SK-N-SH (cell line): Measurements from ENCODE around the gene RAMACL. TPM values are rescaled to one million over a fixed set of nuclear protein-coding genes. Genes with fewer than 3 reads are reported as not detected.

Experiments used
- CTCF ChIA-PET: fragments of 300-600, 350-600 bp; formaldehyde crosslinking; extraction: SDS; loops from one replicate; lab custom pipeline; 2021; lab: Yijun Ruan, JAX
- POLR2A ChIA-PET: fragments of 350-600 bp; sonication (Branson Sonifier 250); formaldehyde crosslinking; extraction: SDS; loops from one replicate; lab custom pipeline; 2020; ENCODE audit warnings: antibody characterized with exemption, inconsistent platforms; lab: Yijun Ruan, JAX
- DNase-seq: peaks from one replicate; pipeline ENCODE4 v3.0.0; 2012
- H2AFZ ChIP-seq: fragments of 200-600 bp; sonication (generic); 2 replicates; pipeline ENCODE4 v1.8.1; 2016; ENCODE audit warnings: antibody characterized with exemption, mild to moderate bottlenecking, low read depth
- H3F3A ChIP-seq: fragments of 200-600 bp; sonication (generic); replicated peaks from 2 replicates; pipeline ENCODE3; 2016; ENCODE audit warnings: antibody characterized with exemption, mild to moderate bottlenecking; ENCODE audit not compliant: insufficient read depth
- H3K27ac ChIP-seq, 2 experiments: fragments of 200-500 bp in 1 of 2; fragments of 200-600 bp in 1 of 2; sonication (Bioruptor generic) in 1 of 2; sonication (generic), shearing (Covaris generic) in 1 of 2; 2 replicates each; pipeline versions ENCODE4 v1.5.1 to v1.6.1; 2014 to 2016; ENCODE audit warnings: low read depth in 2 of 2, inconsistent platforms in 1 of 2, low read length in 1 of 2, mild to moderate bottlenecking in 1 of 2, mixed read lengths in 1 of 2
- H3K27me3 ChIP-seq: fragments of 200-600 bp; sonication (generic), shearing (Covaris generic); 2 replicates; pipeline ENCODE4 v1.6.1; 2016; ENCODE audit warnings: mixed run types; ENCODE audit not compliant: insufficient read depth
- H3K36me3 ChIP-seq, 2 experiments: fragments of 200-500 bp in 1 of 2; fragments of 200-600 bp in 1 of 2; sonication (Bioruptor generic) in 1 of 2; sonication (generic) in 1 of 2; replicated peaks in 1 of 2; 2 replicates each; pipeline versions ENCODE3 to v1.5.1; 2014 to 2016; ENCODE audit warnings: low read length in 1 of 2, mild to moderate bottlenecking in 1 of 2; ENCODE audit not compliant: insufficient read depth in 2 of 2, control insufficient read depth in 1 of 2
- H3K4me1 ChIP-seq, 2 experiments: fragments of 200-500 bp in 1 of 2; fragments of 200-600 bp in 1 of 2; sonication (Bioruptor generic) in 1 of 2; sonication (generic), shearing (Covaris generic) in 1 of 2; 2 replicates each; pipeline versions ENCODE4 v1.5.1 to v1.6.1; 2014 to 2016; ENCODE audit warnings: low read depth in 1 of 2, low read length in 1 of 2, mixed run types in 1 of 2; ENCODE audit not compliant: insufficient read depth in 2 of 2, control insufficient read depth in 1 of 2
- H3K4me2 ChIP-seq: fragments of 200-600 bp; sonication (generic), shearing (Covaris generic); 2 replicates; pipeline ENCODE4 v1.6.1; 2017; ENCODE audit warnings: mixed run types
- H3K4me3 ChIP-seq, 2 experiments: fragments of 200-500 bp in 1 of 2; fragments of 200-600 bp in 1 of 2; sonication (Bioruptor generic) in 1 of 2; sonication (generic), shearing (Covaris generic) in 1 of 2; 2 replicates each; pipeline versions ENCODE4 v1.5.1 to v1.8.1; 2014 to 2016; ENCODE audit warnings: low read depth in 2 of 2, inconsistent platforms in 1 of 2, low read length in 1 of 2, mild to moderate bottlenecking in 1 of 2, mixed read lengths in 1 of 2, moderate library complexity in 1 of 2
- H3K79me2 ChIP-seq: fragments of 200-600 bp; sonication (generic); 2 replicates; pipeline ENCODE4 v1.8.1; 2017; ENCODE audit warnings: mild to moderate bottlenecking; ENCODE audit not compliant: insufficient read depth
- H3K9ac ChIP-seq: fragments of 200-600 bp; sonication (generic); 2 replicates; pipeline ENCODE4 v1.6.1; 2017; ENCODE audit warnings: mixed run types
- H3K9me2 ChIP-seq: fragments of 200-600 bp; sonication (generic); 2 replicates; pipeline ENCODE4 v1.6.1; 2017; ENCODE audit warnings: mixed run types
- H3K9me3 ChIP-seq: fragments of 200-600 bp; sonication (generic); 2 replicates; pipeline ENCODE4 v1.6.1; 2017; ENCODE audit warnings: mixed run types, mild to moderate bottlenecking, moderate library complexity
- H4K20me1 ChIP-seq: fragments of 200-600 bp; sonication (generic); 2 replicates; pipeline ENCODE4 v1.6.1; 2017; ENCODE audit warnings: mild to moderate bottlenecking, mixed run types; ENCODE audit not compliant: insufficient read depth
- CHD2 ChIP-seq: fragments of 150-350 bp; IDR thresholded peaks from 2 replicates; pipeline ENCODE4 v1.6.1; 2018; ENCODE audit warnings: low read length; ENCODE audit not compliant: partially characterized antibody
- CTCF ChIP-seq: fragments of 200-600 bp; sonication (generic); IDR thresholded peaks from 2 replicates; pipeline ENCODE4 v1.6.1; 2017; ENCODE audit warnings: antibody characterized with exemption, mild to moderate bottlenecking, moderate library complexity
- EP300 ChIP-seq, 2 experiments: IDR thresholded peaks; 2 replicates each; pipeline versions ENCODE4 v1.4.0 to v1.6.1; 2012; ENCODE audit warnings: borderline replicate concordance in 1 of 2, low read depth in 1 of 2, low read length in 1 of 2
- EZH2phosphoT487 ChIP-seq: fragments of 200-600 bp; sonication (generic); IDR thresholded peaks from 2 replicates; pipeline ENCODE4 v1.6.1; 2017; ENCODE audit warnings: low read depth, mixed run types, mild to moderate bottlenecking, antibody characterized with exemption, moderate library complexity, borderline replicate concordance
- FOSL2 ChIP-seq: IDR thresholded peaks from 2 replicates; pipeline ENCODE4 v1.4.0; 2012; ENCODE audit warnings: low read depth, mild to moderate bottlenecking, moderate library complexity, borderline replicate concordance
- FOXJ3 ChIP-seq: sonication (generic); formaldehyde crosslinking; IDR thresholded peaks from 2 replicates; pipeline ENCODE4 v1.5.1; 2020; ENCODE audit warnings: mild to moderate bottlenecking, missing genetic modification reagents
- GABPA ChIP-seq: IDR thresholded peaks from 2 replicates; pipeline ENCODE4 v1.4.0; 2012; ENCODE audit warnings: low read depth, mild to moderate bottlenecking
- GATA2 ChIP-seq: sonication (generic); formaldehyde crosslinking; IDR thresholded peaks from 2 replicates; pipeline ENCODE4 v1.5.0; 2020; ENCODE audit warnings: mild to moderate bottlenecking, missing genetic modification reagents
- IRF3 ChIP-seq: fragments of 150-350 bp; IDR thresholded peaks from 2 replicates; pipeline ENCODE4 v1.6.1; 2016; ENCODE audit warnings: mild to moderate bottlenecking, low read depth, low read length
- JUND ChIP-seq: IDR thresholded peaks from 2 replicates; pipeline ENCODE4 v1.4.0; 2012
- MXI1 ChIP-seq: IDR thresholded peaks from 2 replicates; pipeline ENCODE4 v1.6.1; 2012; ENCODE audit warnings: mild to moderate bottlenecking, low read depth, low read length, improper control_type of control experiment
- PBX3 ChIP-seq: IDR thresholded peaks from 2 replicates; pipeline ENCODE4; 2012
- REST ChIP-seq: IDR thresholded peaks from 2 replicates; pipeline ENCODE4 v1.6.1; 2012; ENCODE audit warnings: mild to moderate bottlenecking, low read depth, low read length, moderate library complexity
- RFX5 ChIP-seq: IDR thresholded peaks from 2 replicates; pipeline ENCODE4 v1.6.1; 2012; ENCODE audit warnings: mild to moderate bottlenecking, improper control_type of control experiment, low read length
- RXRA ChIP-seq: IDR thresholded peaks from 2 replicates; pipeline ENCODE4 v1.4.0; 2012; ENCODE audit warnings: low read depth, mild to moderate bottlenecking, borderline replicate concordance
- SIN3A ChIP-seq: IDR thresholded peaks from 2 replicates; pipeline ENCODE4 v1.6.1; 2012; ENCODE audit warnings: low read depth, mild to moderate bottlenecking, low read length, moderate library complexity, borderline replicate concordance
- SMC3 ChIP-seq: IDR thresholded peaks from 2 replicates; pipeline ENCODE4 v1.6.1; 2012; ENCODE audit warnings: low read depth, low read length, improper control_type of control experiment
- TAF1 ChIP-seq: IDR thresholded peaks from 2 replicates; pipeline ENCODE4 v1.6.1; 2012; ENCODE audit warnings: low read depth, mild to moderate bottlenecking, low read length, moderate library complexity, borderline replicate concordance
- USF1 ChIP-seq: IDR thresholded peaks from 2 replicates; pipeline ENCODE4 v1.4.0; 2012; ENCODE audit warnings: low read depth, borderline replicate concordance
- YY1 ChIP-seq: IDR thresholded peaks from 2 replicates; pipeline ENCODE4 v1.4.0; 2012; ENCODE audit warnings: low read depth, mild to moderate bottlenecking
- ZBTB33 ChIP-seq: IDR thresholded peaks from 2 replicates; pipeline ENCODE4 v1.4.0; 2012; ENCODE audit warnings: low read depth, borderline replicate concordance
- WGBS: methylation state at CpG from one replicate; pipeline ENCODE4 v1.1.6; 2017; ENCODE audit warnings: low lambda C conversion rate; 5-methylcytosine and 5-hydroxymethylcytosine counted together
- polyA plus RNA-seq, 3 experiments: library from polyadenylated mRNA; depleted of rRNA; stranded (reverse); fragments of >200 nt; gene quantifications; 2 replicates each; pipeline ENCODE4 v1.2.3, GENCODE V29; 2012

RAMACL gene
- polyA plus RNA-seq, 1 of the 3 experiments (the other 2 are of a cell fraction), result 0.10 TPM

- CTCF ChIA-PET, result interaction anchor here (0.9 to 1.5 kb wide), 3 partner anchors 11 to 55 kb away, joined by 3 to 4 read pairs (median 3); no protein-coding TSS in a partner anchor
- WGBS, result 55% methylated on average over 11 of the region's 11 CpGs
- H3K27me3 ChIP-seq, result no peaks in the 10 kb centered on the region
- no peaks in the 10 kb centered on the region for H3K9me2 ChIP-seq
- peak overlapping the region; percentile 62 for H3K4me2 ChIP-seq
- peak overlapping the region; percentile 68 to 100; a peak in 3 of 4 replicates for H3K27ac ChIP-seq
- H3K36me3 ChIP-seq, result peaks cover 0 to 11% of the 10 kb centered on the region in 2 experiments
- no peak overlapping the region for H3K4me3 ChIP-seq
- DNase-seq, result no peak
- H3K4me1 ChIP-seq, result peaks cover 36 to 47% of the 10 kb centered on the region in 2 experiments
- no peaks in the 10 kb centered on the region for H4K20me1 ChIP-seq
- POLR2A ChIA-PET, result no interaction called here
- H3K9me3 ChIP-seq, result no peaks in the 10 kb centered on the region
- H3F3A ChIP-seq, result peaks cover 44% of the 10 kb centered on the region
- H3K79me2 ChIP-seq, result peaks cover 79% of the 10 kb centered on the region
- peak overlapping the region; percentile 78 for H3K9ac ChIP-seq
- no peak overlapping the region for H2AFZ ChIP-seq
- TF ChIP-seq IRF3, result no peak
- no peak for TF ChIP-seq REST
- peak; percentile 95 for TF ChIP-seq FOSL2
- TF ChIP-seq RXRA, result peak; percentile 87
- 0 out of 2 replicates have a peak, but pooled peaks have one; percentile 27 for TF ChIP-seq USF1
- TF ChIP-seq GABPA, result no peak
- no peak for TF ChIP-seq EZH2phosphoT487
- no peak for TF ChIP-seq FOXJ3 (CRISPR knock-in tag)
- peak in 1 of 2 experiments; percentile 86; a peak in 2 of 4 replicates for TF ChIP-seq EP300 (IDR thresholded peaks at IDR 0.05; ENCODE audit: borderline replicate concordance in 1 of 2, low read depth in 1 of 2, low read length in 1 of 2)
- no peak for TF ChIP-seq GATA2 (CRISPR knock-in tag)
- no peak for TF ChIP-seq SIN3A
- no peak for TF ChIP-seq MXI1
- no peak for TF ChIP-seq RFX5
- TF ChIP-seq CTCF, result no peak
- peak; percentile 90 for TF ChIP-seq JUND
- no peak for TF ChIP-seq SMC3
- TF ChIP-seq CHD2, result no peak
- TF ChIP-seq PBX3, result peak; percentile 75
- no peak for TF ChIP-seq YY1
- no peak for TF ChIP-seq ZBTB33
- 0 out of 2 replicates have a peak, but pooled peaks have one; percentile 7 for TF ChIP-seq TAF1
Measured at GRCh38 chr6:166598441-166599138, 12.1 kb upstream of the RAMACL start.
